ENCODE measurements around the gene CELF2.

Gene CELF2

GRCh38 chr10:11245095-11245479 lies 227.4 kb downstream of the CELF2 start:
- CTCF ChIA-PET = interaction anchor here (1.6 kb wide), 1 partner anchor 25 kb away, joined by 5 read pairs; no protein-coding TSS in a partner anchor
- H3K36me3 ChIP-seq (ENCODE audit: control insufficient read depth in 2 of 2, insufficient read depth in 1 of 2, low read length in 2 of 2) = no peaks in the 10 kb centered on the region
- no peak overlapping the region for H3K4me3 ChIP-seq (ENCODE audit: low read depth, low read length)
- H3K27ac ChIP-seq (ENCODE audit: extremely low read depth, low read depth, low read length) = no peak overlapping the region
- POLR2A ChIA-PET = no interaction called here
- H3K9me3 ChIP-seq (ENCODE audit: control insufficient read depth, insufficient read depth, low read depth, low read length) = no peaks in the 10 kb centered on the region
- TF ChIP-seq ZEB2 (tag by site-specific recombination; IDR thresholded peaks at IDR 0.05) (no peak), ZNF677 (tag by site-specific recombination; IDR thresholded peaks at IDR 0.05) (no peak), SP7 (tag by site-specific recombination; IDR thresholded peaks at IDR 0.05) (no peak), ZNF48 (tag by site-specific recombination; IDR thresholded peaks at IDR 0.05) (no peak), KLF9 (tag by site-specific recombination; IDR thresholded peaks at IDR 0.05; ENCODE audit: low read depth) (no peak), ZNF302 (tag by site-specific recombination; IDR thresholded peaks at IDR 0.05; ENCODE audit: low read depth) (no peak), ZNF211 (tag by site-specific recombination; IDR thresholded peaks at IDR 0.05; ENCODE audit: low read depth) (no peak)
- H3K4me1 ChIP-seq (ENCODE audit: control insufficient read depth, insufficient read depth, low read length) = no peaks in the 10 kb centered on the region

DNA sequence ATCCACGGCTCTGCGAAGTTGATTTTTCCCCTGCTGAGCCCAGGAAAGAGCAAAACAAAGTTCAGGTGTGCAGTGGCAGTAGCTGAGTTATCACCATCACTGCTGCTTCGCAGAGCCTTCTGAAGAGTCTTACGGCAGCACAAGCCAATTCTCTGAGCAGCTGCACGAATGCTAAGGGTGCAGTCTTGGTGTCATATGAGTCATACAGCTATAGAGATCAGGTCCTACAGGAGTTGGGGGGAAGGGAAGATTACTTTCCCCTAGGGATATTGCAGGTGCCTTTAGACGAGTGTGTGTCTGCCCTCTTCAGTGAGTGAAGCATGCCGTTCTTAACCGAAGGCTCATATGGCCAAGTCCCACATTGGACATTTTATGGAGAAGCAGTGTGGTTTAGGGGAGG lies 227.8 kb downstream of the CELF2 start:
- H3K4me3 ChIP-seq (ENCODE audit: low read depth, low read length) = no peak overlapping the region
- CTCF ChIA-PET = interaction anchor here (1.6 kb wide), 1 partner anchor 25 kb away, joined by 5 read pairs; no protein-coding TSS in a partner anchor
- POLR2A ChIA-PET = no interaction called here
- H3K4me1 ChIP-seq (ENCODE audit: control insufficient read depth, insufficient read depth, low read length) = no peaks in the 10 kb centered on the region
- H3K27ac ChIP-seq (ENCODE audit: extremely low read depth, low read depth, low read length) = no peak overlapping the region
- no peaks in the 10 kb centered on the region for H3K9me3 ChIP-seq (ENCODE audit: control insufficient read depth, insufficient read depth, low read depth, low read length)
- TF ChIP-seq ZNF791 (tag by site-specific recombination; IDR thresholded peaks at IDR 0.05) (no peak), EGR2 (tag by site-specific recombination; IDR thresholded peaks at IDR 0.05; ENCODE audit: low read depth) (no peak), ZNF302 (tag by site-specific recombination; IDR thresholded peaks at IDR 0.05; ENCODE audit: low read depth) (no peak), ZEB2 (tag by site-specific recombination; IDR thresholded peaks at IDR 0.05) (no peak), ZNF341 (tag by site-specific recombination; IDR thresholded peaks at IDR 0.05; ENCODE audit: low read depth) (no peak), SP3 (tag by site-specific recombination; IDR thresholded peaks at IDR 0.05) (no peak), ZNF785 (tag by site-specific recombination; IDR thresholded peaks at IDR 0.05) (no peak), ZBTB20 (tag by site-specific recombination; IDR thresholded peaks at IDR 0.05) (no peak), SP7 (tag by site-specific recombination; IDR thresholded peaks at IDR 0.05) (no peak), REPIN1 (tag by site-specific recombination; IDR thresholded peaks at IDR 0.05; ENCODE audit: low read depth) (no peak), ZNF514 (tag by site-specific recombination; IDR thresholded peaks at IDR 0.05) (no peak), ZNF600 (tag by site-specific recombination; IDR thresholded peaks at IDR 0.05) (no peak), ZNF335 (tag by site-specific recombination; conservative IDR thresholded peaks at IDR 0.05) (no peak), ZNF555 (tag by site-specific recombination; conservative IDR thresholded peaks at IDR 0.05) (no peak)
- TF ChIP-seq, protein P1, sequence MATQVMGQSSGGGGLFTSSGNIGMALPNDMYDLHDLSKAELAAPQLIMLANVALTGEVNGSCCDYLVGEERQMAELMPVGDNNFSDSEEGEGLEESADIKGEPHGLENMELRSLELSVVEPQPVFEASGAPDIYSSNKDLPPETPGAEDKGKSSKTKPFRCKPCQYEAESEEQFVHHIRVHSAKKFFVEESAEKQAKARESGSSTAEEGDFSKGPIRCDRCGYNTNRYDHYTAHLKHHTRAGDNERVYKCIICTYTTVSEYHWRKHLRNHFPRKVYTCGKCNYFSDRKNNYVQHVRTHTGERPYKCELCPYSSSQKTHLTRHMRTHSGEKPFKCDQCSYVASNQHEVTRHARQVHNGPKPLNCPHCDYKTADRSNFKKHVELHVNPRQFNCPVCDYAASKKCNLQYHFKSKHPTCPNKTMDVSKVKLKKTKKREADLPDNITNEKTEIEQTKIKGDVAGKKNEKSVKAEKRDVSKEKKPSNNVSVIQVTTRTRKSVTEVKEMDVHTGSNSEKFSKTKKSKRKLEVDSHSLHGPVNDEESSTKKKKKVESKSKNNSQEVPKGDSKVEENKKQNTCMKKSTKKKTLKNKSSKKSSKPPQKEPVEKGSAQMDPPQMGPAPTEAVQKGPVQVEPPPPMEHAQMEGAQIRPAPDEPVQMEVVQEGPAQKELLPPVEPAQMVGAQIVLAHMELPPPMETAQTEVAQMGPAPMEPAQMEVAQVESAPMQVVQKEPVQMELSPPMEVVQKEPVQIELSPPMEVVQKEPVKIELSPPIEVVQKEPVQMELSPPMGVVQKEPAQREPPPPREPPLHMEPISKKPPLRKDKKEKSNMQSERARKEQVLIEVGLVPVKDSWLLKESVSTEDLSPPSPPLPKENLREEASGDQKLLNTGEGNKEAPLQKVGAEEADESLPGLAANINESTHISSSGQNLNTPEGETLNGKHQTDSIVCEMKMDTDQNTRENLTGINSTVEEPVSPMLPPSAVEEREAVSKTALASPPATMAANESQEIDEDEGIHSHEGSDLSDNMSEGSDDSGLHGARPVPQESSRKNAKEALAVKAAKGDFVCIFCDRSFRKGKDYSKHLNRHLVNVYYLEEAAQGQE (tag by site-specific recombination; IDR thresholded peaks at IDR 0.05) = no peak
- TF ChIP-seq, protein P2, sequence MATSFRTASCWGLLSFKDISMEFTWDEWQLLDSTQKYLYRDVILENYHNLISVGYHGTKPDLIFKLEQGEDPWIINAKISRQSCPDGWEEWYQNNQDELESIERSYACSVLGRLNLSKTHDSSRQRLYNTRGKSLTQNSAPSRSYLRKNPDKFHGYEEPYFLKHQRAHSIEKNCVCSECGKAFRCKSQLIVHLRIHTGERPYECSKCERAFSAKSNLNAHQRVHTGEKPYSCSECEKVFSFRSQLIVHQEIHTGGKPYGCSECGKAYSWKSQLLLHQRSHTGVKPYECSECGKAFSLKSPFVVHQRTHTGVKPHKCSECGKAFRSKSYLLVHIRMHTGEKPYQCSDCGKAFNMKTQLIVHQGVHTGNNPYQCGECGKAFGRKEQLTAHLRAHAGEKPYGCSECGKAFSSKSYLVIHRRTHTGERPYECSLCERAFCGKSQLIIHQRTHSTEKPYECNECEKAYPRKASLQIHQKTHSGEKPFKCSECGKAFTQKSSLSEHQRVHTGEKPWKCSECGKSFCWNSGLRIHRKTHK (tag by site-specific recombination; IDR thresholded peaks at IDR 0.05) = no peak
- H3K36me3 ChIP-seq (ENCODE audit: control insufficient read depth in 2 of 2, insufficient read depth in 1 of 2, low read length in 2 of 2) = no peaks in the 10 kb centered on the region
